SW 1271 (cell line): ENCODE results near the gene TET3.
"Not testable (repeated sequence)": the region's sequence is repeated elsewhere in the genome, so short reads cannot be mapped to it uniquely, and the experiment has no call there.

Experiments
- DNase-seq, 2 experiments: peaks; one replicate each; lab custom pipeline; 2025; lab: John Stamatoyannopoulos, UW

Gene TET3

DNA sequence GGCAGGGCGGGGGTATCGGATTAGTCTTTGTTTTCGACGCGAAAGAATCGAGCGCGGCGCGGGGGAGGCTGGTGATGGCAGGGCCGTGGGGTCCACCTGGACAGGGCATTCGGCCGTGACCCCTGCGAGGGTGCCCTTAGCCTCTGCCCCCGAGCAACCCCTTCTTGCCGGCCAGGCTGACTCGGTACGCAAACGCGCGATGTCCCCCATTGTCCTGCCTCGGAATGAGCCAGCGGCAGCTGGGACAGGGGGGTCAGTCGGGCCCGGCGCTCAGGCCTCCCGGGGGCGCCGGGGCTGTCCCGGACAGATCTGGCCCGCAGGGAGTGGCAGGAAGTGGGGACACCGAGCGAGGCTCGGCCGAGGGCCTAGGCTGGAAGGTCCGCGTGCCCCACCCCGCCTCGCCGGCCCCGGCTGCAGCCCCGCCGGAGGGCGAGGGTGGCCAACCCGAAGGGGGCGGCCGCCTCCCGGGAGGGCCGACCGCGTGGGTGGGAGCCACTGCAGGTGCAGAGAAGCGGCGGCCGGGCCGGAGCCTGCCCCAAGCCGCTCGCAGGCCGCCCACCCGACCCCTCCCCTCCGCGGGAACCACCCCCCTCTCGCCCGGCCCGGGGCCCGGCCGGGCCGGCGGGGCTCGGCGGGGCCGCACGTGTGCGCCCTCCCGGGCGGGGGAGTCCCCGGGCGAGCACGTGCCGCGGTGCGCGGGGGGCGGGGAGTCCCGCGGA, at the start of gene TET3:
TET3 (plus strand) TSS at position 708 of the 719 bp plus-strand sequence. CDS start 1,494 bp downstream, outside the sequence.
- DNase-seq, result no peak

DNA sequence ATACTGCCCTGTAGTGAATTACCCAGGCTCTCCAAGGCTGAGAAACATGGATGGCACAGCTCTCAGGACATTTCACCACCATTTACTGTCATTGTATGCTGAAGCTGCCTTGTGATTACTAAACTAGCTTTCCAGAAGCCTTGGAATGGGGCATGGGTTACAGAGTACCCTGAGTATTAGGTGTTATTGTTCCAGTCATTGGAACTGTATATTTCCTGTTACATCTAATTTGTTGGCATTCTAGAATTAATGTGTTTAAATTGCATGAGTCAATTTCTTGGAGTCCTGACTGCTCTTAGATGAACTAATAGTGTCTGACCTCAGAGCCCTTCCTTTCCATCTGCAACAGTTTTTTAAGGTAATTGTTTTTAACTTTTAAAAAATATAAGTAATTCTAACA, 49.1 kb upstream of the TET3 start:
- no peak for DNase-seq

DNA sequence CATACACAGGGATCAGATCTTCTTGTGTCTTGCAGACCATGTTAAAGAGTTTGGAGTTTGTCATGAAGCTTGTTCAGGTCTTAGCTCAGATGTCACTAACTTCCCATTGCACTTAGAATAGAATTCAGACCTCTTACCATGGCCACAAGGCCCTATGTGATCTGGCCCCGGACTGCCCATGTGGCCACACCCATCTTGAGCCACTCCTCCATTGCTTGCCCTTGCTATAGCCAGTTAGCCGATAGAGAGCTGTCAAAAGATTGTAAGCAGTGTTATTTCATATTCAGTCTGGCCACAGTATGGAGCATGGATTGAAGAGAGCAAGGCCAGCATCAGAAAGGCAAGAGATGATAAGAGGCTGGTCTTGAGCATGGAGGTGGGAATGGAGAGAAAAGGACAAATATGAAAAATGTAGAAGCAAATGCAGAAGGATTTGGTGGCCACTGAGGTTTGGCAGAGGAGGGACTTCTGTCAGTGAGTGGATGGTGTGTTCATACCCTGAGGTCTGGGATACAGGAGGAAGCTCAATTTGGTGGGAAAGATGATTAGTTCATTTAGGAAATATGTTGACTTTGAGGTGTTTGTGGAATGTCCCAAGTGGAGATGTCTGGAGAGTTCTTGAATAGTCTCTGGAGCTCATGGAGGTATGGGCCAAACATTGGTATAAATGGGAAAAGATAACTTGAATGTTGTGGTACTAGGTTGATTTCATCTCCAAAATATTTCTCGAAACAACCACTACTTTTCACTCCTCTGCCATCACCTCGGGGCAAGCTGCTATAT, 47.4 kb upstream of the TET3 start:
- DNase-seq, result no peak

DNA sequence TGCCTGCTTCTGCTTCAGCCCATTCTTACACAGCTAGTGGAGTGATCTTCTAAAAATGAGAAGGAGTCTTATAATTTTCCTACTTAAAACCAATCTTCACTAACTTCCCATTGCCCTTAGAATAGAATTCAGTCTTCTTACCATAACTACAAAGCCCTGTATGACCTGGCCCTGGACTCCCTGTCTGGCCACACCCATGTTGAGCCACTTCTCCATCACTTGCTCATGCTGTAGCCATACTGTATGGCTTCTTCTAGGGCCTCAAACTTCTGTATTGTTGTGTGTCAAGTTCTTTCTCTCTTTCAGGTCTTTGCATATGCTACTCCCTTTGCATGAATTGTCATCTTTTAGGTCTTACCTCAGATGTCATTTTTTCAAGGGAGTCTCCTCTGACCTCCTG, 46.8 kb upstream of the TET3 start:
- DNase-seq, result no peak

DNA sequence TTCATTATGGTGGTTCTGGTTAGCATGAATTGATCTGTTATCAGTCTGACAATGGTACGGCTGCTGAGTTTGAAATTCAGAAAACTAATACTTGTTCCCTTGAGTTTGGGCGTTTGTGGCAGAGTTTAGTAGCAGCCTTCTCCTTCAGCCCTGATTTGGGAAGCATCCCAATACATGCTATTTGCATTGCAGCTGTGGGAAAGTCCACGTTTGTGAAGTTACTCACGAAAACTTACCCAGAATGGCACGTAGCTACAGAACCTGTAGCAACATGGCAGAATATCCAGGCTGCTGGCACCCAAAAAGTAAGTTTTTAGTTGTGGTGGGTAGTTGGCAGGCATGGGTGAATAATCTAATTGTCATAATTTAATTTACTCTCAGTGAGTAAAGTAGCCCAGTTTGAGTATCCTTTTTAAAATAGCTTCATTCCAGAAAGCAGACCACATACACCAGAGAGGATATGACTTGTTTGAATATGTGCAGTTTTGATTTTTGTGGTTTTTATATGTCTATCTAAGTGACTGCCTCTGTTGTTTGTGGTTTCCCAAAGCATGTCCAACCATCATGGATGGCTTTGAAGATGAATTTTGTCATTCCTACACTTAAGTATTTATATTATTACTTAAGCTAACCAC, 45.9 kb upstream of the TET3 start:
- no peak for DNase-seq

DNA sequence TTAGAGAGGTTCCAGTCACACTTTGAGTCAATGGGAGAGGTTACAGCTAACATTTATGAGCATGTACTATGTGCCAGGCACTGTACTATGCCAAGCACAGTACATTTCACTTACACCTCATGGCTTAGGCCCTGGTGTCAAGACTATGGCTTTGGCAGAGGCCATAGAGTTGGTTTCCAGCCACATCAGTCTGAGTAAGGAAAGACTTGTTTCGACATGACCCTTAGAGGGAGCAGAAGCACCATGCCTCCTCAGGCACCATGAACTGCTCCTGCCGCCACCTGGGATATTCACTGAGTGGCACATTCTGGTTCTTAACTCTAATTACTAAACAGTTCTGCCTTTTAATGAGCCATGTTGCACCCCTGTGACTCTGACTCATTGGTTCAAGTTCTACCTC, 45.3 kb upstream of the TET3 start:
- DNase-seq, result no peak

DNA sequence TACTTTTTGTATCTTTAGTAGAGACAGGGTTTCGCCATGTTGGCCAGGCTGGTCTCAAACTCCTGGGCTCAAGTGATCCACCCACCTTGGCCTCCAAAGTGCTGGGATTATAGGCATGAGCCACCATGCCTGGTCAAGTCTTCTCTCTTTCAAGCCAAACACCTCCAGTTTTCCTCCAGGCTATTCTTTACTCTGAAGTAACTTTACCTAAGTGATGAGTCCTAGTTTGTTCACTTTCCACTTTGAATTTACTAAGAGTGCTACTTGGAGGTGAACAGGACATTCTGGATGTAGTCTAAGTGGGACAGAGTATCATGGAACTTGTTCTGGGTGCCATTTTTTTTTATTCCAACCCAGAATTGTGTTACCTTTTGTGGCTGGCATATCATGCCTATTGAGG, 44.6 kb upstream of the TET3 start:
- not testable (repeated sequence) for DNase-seq

DNA sequence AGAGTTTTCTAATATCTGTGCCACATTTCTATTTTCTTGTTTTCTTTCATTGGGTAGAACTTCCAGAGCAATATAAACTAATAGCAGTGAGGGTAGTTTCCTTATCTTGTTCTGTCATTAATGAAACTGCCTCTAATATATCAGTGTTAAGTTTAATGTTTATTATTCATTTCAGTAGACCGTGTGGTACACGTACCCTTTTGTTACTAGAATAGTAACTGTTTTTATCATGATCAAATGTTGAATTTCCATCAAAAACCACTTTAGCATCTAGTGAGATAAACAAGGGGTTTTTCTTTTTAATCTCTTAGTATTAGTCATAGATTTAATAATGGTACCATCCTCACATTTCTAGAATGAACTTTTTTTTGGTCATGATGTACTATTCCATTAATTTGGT, 42.0 kb upstream of the TET3 start:
- DNase-seq, result no peak

DNA sequence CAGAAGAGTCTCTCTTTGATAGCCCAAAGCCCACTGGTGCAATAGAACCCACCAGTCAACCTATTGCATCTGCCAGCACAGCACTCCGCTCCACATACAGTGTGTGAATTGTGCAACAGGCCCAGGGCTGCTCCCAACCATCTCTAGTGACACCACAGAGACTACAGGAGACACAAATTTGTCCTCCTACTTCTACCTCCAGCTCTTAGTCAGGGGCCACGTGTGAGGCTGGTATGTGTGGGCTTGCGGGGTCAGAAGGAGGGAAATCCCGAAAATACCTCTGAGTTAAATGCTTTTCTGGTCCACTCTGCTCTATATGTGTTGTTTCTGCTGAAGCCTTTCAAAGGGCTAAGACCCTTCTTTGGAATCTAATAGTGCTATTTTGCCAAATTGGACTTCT, 40.0 kb upstream of the TET3 start:
- no peak for DNase-seq

DNA sequence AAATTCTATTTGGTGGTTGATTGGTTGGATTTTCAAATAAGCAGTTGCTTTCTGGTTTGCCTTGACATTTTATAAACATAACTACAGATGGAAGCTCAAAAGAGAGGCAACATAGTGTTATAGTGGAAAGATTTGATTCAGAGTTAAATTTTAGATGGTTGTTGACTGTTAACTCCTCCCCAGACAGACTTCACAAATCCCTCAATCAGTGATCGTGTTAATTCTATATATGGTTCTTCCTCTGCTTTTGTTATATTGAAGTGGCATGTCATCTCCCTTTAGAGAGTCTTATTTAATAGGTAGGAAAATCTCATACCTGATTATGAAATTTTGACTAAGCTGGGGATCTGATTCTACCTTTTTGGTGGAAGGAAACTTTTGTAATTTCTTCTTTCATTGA, 38.5 kb upstream of the TET3 start:
- DNase-seq, result no peak

DNA sequence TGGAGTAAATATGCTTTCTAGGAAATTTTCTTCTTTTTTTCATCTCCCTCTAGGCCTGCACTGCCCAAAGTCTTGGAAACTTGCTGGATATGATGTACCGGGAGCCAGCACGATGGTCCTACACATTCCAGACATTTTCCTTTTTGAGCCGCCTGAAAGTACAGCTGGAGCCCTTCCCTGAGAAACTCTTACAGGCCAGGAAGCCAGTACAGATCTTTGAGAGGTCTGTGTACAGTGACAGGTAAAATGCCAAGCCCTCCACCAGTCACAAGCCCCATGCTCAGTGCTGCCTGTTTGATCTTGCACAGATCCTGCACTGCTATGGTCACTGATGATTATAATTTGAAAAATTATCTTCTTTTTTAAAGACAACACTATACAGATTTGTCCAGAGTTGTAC, 38.0 kb upstream of the TET3 start:
- DNase-seq, result no peak

DNA sequence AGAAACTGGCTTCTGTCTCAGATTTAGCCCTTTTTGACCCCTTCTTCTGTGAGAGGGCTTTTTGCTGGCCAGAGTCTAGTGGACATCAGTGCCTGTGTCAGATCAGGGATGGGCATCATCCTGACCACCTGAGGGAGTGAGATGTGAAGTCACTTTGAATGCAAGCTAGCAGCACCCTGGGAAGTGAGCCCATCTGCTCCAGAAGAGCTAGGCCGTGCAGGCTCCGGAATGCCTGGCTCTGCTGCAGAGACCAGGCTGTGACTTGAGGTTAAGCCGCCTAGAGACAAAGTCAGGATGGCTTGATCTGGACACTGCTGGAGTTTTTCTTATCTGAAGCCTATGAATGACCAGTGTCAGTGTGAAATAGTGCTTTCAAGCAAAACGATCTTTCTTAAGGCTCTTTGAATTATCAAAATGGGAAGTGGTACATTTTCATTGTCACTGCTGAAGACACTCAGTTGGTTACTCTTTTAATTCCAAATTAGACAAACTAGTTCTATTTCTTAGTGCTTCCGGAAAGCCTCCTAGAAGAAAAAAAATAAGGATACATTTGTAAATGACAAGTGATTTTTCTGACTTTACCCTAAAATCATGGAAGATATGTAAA, 37.2 kb upstream of the TET3 start:
- DNase-seq, result no peak

DNA sequence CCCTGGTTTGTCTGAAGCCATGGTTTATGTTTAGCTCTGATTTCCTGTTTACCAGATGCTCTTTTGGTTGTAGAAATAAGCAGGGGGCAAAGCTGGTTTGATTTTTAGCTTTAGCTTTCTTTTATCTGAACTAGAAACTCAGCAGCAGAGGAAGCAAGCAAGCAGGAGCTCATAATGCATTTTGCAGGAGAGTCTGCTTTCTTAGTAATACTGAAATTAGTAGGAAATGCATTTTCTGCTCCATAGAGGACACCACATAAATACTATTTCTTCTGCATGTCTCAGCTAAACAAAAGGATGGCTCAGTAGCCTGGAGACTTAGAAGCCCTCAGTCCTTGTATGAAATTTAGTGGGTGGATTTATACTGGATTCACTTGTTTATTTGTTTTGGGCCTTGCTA, 34.9 kb upstream of the TET3 start:
- no peak for DNase-seq

DNA sequence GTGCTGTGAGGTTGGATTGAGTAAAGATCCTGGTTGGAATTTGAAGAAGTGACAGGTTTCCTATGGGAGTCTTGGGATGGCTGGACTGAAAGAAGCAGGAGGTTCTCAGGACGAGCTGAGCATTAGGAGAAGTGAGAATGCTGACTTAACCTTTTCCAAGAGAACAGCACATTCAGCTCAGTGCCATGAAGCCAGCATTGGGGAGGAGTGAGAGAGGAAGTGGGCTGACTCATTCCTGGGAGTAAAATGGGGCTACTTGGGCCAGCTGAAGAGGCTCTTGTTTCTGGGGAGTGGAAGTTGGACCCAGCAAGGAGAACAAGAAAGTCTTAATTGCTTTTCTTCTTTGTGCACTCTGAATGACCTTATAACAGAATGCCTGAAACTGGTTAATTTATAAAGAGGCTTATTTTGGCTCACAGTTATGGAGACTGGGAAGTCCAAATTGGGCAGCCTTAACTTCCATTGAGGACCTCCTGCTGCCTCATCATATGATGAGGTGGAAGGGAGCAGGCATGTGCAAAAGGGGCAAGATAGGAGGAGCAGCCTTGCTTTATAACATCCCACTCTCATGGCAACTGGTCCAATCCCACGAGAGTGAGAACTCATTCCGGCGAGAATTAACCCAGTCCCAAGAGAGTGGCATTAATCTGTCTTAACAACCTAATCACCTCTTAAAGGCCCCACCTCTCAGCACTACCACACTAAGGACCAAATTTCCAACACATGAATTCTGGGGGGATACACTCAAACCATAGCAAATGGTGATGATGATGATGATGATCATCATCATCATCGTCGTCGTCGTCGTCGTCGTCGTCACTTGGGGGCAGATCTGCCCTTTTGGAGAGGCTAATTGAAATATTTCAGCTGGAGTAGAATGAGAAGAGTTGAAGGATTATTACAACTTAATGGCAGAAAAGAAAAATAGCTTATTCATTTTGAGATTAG, 31.9 kb upstream of the TET3 start:
- no peak for DNase-seq

DNA sequence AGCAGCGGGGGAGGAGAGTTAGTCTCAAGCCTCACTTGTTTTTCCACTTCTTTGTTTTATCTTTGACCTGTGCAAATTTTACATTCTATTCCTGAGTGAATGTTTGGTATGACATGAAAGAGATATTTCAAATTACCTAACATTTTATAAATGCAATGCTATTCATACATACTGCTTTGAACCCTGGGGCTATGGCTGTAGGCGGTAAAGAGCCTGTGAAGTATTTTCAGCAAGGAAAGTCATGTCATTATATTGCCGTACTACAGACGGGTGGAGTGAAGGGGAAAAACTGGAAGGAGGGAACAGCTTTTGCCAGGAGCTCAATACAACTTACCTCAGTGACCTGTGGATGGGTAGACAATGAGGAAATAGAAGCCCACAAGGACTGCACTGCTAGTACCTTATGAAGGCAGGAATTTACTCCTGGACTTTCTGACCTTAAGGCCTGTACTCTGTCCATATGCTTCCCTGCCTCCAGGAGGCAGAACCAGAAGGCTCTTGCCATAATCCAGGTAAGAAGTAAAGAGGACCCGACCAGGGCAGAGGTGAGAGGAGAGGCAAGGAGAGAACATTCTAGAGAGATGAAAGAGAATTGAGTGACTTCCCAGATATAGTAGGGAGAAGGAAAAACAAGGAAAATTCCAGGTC, 28.4 kb upstream of the TET3 start:
- DNase-seq, result no peak

DNA sequence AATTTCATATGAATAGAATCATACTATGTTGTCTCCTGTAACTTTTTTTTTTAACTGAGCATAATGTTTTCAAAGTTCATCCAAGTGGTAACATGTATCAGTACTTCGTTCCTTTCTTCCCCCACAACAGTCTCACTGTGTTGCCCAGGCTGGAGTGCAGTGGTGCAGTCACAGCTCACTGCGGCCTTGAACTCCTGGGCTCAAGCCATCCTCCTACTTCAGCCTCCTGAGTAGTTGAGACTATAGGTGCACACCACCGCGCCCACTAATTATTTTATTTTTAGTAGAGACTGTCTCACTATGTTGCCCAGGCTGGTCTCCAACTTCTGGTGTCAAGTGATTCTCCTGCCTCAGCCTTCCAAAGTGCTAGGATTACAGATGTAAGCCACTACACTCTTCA, 23.4 kb upstream of the TET3 start:
- no peak for DNase-seq

DNA sequence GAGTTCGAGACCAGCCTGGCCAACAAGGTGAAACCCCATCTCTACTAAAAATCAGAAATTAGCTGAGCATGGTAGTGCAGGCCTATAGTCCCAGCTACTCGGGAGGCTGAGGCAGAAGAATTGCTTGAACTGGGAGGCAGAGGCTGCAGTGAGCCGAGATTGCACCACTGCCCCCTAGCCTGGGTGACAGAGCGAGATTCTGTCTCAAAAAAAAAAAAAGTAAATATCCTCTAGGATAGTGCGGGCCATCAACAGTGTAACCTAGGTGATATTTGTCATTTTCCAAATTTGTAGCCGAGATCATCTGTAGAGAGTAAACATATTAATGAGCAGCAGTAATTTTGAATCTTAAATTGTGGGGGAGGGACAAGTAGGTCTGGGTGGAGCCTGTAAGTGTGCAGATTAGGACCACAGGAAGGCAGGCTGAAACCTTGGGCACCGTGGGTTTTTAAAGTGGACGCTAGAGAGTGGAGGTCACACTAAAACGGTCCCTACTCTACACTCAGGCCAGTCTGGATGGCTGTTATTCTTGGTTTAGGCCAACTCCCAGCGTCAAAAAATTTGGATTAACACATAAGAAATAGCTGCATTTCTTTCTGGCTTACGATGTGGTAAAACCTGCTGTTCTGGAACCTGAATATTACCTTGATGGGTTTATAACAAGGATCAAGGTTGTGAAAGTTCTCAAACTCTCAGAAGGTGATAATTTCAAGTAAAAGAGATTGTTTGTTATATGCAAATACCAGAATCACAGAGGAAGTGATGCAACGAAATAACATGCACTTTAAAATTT, 22.7 kb upstream of the TET3 start:
- no peak for DNase-seq

DNA sequence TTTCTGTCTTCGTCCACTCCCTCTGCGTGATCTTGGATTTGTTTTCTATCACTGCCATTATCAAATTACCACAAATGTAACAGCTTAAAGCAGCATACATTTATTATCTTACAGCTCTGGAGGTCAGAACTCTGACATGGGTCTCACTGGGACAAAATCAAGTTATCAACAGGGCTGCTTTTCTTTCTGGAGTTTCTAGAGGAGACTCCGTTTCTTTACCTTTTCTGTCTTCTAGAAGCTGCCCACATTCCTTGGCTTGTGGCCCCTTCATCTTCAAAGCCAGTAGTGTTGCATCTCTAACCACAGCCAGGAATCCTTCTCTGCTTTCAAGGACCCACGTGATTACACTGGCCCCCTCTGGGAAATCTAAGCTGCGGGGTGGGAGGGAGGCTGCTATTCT, 21.9 kb upstream of the TET3 start:
- DNase-seq, result no peak

DNA sequence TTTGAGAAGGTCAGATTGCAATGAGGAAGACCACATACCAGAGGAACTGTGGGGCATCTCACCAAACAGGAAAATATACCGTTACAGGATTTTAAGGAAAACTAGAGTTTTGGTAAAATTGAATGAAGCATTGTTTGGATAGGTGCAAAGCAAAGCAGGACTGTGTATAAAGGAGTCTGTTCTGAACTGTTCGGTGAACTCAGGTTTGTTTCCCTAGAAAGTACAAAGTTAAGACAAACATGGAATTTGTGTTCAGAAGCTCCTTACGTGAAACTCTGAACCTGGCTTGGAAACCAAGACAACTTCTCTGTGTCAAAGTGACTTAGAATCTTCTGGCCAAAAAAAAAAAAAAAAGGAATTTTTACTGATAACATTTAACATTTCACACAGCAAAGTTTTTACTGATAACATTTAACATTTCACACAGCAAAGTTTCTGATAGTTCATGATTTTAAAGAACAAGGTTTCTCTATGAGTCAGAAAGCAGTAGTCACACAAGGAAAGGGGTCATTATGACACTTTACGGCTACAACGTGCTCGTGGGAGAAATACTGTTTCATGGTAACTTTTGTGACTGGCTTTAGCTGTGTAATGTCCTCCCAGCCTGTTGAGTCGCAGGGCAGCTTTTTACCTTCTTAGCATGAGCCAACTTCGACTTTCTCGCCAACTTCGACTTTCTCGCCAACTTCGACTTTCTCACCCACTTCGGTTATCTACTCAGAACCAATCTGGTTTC, 21.2 kb upstream of the TET3 start:
- no peak for DNase-seq

DNA sequence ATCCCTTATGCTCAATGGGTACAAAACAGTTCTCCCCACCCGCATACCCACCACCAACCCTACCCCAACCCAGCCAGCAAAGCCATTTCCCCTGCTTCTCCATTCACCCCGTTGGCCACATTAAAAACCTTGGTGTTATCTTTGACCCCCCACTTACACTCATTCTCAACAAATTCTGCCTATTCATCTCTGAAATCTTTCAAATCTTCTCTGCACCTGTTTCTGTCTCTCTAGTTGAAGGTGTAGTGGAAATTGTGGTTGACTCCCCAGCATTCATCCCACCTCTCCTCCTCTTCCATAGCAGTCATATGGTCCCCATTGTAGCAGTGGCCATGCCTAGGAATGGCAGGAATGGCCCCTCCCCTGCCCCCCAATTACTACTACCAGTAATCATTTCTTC, 20.5 kb upstream of the TET3 start:
- no peak for DNase-seq
